Ishikawa (cell line): ENCODE data around the gene ZNF691.

Source experiments
- CREB1 ChIP-seq: IDR thresholded peaks from 2 replicates; pipeline ENCODE4 v1.6.1; 2012; ENCODE audit warnings: low read depth
- EGR1 ChIP-seq: IDR thresholded peaks from 2 replicates; pipeline ENCODE4 v1.6.1; 2012
- RAD21 ChIP-seq: IDR thresholded peaks from 2 replicates; pipeline ENCODE4 v1.6.1; 2012; ENCODE audit warnings: low read depth
- TAF1 ChIP-seq: IDR thresholded peaks from 2 replicates; pipeline ENCODE4 v1.6.1; 2012; ENCODE audit warnings: low read depth, mild to moderate bottlenecking
- YY1 ChIP-seq: IDR thresholded peaks from 2 replicates; pipeline ENCODE4 v1.6.1; 2012; ENCODE audit warnings: low read depth
- TF ChIP-seq, protein P1 (sequence below): IDR thresholded peaks from 2 replicates; pipeline ENCODE4 v1.6.1; 2012

DNA sequence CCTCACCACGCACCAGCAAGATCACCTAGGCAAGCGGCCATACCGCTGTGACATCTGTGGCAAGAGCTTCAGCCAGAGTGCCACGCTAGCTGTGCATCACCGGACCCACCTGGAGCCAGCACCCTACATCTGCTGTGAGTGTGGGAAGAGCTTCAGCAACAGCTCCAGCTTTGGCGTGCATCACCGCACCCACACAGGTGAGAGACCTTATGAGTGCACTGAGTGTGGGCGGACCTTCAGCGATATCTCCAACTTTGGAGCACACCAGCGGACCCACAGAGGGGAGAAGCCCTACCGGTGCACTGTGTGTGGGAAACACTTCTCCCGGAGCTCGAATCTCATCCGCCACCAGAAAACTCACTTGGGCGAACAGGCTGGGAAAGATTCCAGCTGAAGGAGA lies 5.0 kb downstream of the ZNF691 start:
- TF ChIP-seq, protein P1, sequence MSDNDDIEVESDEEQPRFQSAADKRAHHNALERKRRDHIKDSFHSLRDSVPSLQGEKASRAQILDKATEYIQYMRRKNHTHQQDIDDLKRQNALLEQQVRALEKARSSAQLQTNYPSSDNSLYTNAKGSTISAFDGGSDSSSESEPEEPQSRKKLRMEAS, result no peak
- TF ChIP-seq EGR1 (no peak), CREB1 (no peak), TAF1 (no peak), RAD21 (no peak), YY1 (no peak)
